Stimulated activated naive CD4-positive, alpha-beta T cell treated with Interleukin-2 at 50 U/mL for 16 hours (primary cell): ENCODE results near the gene CRYGS.
"Not testable (repeated sequence)": the region's sequence is repeated elsewhere in the genome, so short reads cannot be mapped to it uniquely, and the experiment has no call there.

Experiments
- DNase-seq: peaks from one replicate; lab custom pipeline; 2025; lab: John Stamatoyannopoulos, UW

The CRYGS gene

DNA sequence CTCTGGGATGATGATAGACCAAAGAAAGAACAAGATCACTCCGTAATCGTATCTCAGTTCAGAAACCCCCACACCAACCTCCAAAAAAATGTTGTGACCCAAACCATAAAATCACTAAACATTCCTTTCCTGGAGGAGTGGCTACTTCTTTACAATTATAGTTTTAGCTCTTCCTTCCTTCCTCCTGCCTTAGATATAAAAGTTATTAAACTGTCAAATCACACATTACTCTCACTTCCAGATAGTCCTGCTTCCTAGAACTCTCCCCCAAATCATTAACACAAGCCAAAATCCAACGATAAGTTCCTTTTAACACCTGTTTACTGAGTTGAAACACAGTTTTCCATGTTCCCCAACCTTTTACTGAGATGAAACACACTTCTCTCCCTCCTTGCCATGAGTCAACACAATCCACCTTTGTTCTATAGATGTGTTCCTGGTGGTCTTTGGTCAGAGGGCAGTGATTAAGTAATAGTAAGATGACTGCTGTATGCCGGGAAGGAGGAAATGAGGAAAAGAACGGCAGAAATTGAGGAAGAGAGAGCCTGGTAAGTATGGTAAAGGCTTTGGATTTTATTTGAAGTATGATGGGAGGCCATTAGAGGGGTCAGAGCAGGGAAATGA lies 8.3 kb upstream of the CRYGS start:
- DNase-seq, result no peak

DNA sequence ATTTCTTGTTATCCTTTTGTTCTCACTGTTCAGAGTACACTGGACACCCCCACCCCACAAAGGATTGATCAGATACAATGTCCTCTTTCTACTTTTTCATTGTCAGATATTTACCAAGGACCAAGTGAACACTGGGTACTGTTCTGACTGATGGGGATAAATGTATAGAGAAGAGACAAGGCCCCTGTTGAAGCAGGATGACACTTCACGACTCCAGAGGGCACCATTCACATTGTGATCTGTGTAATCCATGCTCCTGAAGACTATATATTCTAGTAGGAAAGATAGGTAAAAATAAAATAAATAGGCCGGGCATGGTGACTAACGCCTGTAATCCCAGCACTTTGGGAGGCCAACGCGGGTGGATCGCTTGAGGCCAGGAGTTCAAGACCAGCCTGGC lies 7.2 kb upstream of the CRYGS start:
- no peak for DNase-seq

DNA sequence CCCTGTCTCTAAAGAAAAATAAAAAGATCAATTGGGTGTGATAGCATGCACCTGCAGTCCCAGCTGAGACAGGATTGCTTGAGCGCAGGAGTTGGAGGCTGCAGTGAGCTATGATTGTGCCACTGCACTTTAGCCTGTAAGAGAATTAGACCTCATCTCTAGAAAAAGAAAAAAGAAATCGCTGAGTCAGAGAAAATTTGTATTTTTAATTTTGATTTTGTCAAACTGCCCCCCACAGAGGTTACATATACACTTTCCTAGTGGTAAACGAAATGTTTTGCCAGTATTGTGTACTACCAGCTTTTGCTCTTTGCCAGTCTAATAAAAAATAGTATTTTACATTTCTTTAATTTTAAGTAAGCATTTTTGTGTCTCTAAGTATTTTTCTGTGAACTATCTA lies 5.3 kb upstream of the CRYGS start:
- no peak for DNase-seq

DNA sequence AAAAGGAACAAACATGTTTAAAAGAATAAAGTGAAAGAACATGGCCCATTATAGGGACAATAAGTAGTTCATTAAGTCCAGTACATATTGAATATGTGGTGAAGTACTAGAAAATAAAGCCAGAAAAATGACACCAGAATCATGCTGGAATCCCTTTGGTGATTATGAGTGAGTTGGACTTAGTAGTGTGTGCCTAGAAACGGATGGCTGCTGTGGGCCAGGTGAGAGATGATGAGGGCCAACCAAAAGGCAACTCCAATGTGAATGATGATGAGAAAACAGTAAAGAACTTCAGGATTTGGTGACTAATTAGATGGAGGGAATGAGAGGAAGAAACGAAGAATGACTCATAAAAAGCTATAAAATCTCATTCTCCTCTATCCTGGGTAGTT lies 3.3 kb downstream of the CRYGS start:
- DNase-seq, result no peak

DNA sequence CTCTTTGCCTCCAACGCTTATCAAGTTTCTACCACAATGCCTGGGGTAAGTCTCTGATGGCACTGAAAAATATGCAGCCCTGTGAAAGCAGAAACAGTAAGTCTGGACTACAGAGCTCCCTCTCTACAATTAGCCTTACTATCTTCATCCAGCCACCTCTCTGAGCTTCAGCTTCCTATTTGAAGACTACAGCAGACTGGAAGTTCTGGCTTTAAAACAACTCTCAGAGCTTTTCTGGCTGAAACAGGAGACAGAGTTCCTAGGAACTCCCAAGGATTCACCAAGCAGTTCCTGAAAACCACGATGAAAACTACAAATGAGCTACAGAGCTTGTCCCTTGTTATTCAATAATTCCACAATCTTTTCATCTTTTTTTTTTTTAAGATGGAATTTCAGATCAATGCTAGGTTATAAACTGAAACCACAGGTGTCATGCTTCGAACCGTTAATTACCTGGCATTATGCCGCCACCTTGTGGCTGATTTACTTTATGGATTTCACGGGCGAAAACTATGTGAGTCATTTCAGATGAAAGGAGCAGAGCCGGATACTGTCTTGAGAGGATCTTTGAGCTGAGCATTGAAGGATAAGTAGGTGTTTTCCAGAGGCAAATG lies 3.9 kb downstream of the CRYGS start:
- peak; percentile 75 for DNase-seq

DNA sequence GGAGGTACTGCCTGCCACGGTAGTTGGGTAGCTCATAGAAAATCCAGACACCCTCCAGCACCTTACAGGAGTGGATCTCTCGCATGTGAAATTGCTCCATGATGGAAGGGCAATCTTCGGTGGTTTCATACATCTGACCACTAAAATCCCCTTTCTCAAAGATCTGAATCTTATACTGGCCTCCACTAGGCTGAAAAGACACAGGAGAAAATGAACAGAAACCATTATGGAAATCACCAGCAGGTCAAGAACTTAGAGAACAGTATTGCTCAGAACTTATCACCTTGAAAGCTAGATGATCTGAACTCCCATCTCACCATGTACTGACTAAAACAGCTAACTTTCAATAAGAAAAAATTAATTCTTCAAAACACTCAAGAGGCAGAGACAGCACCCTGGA lies 5.4 kb downstream of the CRYGS start:
- no peak for DNase-seq

DNA sequence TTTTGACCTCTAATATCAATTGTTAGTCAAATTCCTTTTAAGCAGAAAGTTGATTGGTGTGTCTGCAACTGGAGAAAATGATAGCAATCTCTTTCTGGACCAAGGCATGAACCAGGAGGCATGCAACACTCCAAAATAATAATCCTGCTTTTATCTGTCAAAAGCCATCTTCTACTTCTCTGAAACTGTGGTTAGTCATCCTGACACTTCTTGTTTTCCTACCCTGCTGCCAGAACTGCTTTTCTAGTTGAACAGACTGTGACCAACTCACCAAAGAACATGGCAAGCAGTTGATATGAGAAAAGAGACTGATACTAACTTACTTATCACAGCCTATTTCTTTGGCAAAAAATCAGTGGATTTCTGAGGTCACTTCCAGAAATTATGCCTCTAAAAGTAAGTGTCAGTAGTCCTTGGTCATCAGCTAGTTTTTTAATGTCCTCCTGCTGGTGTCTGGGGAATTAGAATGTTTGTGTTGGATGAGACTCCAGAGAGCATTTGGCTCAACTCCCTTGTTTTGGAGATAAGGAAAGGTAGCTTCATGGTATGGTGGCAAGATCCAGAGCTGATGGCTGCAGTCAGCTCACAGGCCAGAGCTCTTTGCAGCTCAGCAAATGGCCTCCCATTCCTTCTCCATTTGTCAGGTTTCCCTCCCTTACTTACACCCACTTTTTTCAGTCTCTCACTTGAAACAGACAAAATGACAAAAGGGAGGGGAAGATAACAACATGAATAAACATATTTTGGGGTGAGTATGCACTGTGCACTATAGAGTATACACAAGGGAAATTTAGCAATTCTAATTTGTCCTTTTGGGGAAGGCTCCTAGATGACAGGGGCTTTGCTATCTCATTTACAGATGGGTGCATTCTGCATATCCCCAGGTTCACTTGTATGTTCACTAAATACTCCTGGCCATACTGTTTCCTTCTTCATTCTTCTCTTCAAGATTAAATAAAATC lies 7.0 kb downstream of the CRYGS start:
- DNase-seq, result no peak

DNA sequence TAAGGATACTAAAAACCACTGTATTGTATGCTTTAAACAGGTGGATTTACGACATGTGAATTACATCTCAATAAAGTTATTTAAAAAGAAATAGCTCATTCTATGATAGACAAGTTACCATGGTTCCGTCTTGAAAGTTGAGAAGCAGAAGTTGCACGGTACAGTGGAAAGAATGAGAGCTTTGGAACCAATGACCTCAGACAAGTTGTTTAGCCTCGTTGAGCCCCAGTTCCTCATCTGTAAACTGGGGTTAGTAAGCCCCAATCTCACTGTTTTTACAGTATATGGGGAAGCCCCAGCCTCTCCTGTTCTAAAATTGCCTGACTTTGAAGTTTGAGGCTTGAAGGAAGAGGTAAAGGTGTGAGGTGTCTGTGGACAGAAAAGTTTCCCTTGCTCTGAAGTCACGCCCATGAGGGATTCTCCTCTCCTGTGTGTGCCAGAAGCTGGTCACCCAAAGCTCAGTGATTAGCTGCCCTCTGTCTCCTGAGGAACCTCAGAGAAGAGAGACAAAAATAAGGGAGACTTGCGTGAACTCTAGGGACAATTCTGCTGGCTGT lies 10.0 kb downstream of the CRYGS start:
- peak; percentile 57 for DNase-seq

DNA sequence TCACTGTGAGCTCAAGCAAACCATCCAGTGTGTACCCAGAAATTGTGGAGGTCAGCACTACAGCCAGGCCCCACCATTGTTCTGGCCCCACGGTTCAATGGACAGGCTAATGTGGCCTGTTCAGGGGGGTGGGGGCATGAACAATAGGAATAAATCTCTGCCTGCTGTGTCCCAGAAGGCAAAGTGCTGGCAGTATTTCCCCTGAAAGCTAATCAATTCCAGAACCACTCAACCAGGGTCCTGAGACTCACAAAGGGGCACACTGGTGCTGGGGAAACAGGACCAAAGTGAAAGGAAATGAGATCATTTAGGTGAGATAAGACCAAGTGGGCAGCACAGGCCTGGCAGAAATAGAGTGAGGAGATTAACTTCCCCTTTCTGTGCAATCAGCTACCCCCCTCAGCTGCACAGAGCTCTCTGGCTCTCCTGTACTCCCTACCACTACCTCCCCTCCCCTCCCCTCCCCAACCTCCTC lies 11.5 kb downstream of the CRYGS start:
- DNase-seq, result no peak

DNA sequence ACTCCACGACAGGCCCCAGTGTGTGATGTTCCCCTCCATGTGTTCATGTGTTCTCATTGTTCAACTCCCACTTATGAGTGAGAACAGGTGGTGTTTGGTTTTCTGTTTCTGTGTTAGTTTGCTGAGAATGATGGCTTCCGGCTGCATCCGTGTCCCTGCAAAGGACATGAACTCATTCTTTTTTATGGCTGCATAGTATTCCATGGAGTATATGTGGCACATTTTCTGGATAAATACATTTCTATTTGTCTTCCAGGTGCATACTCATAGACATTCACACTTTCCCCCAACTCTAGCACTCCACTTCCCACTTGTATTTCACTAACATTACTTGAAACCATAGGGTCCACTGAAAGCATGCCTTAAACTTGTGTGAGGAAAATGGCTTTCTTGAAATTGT lies 12.5 kb downstream of the CRYGS start:
- DNase-seq, result not testable (repeated sequence)

DNA sequence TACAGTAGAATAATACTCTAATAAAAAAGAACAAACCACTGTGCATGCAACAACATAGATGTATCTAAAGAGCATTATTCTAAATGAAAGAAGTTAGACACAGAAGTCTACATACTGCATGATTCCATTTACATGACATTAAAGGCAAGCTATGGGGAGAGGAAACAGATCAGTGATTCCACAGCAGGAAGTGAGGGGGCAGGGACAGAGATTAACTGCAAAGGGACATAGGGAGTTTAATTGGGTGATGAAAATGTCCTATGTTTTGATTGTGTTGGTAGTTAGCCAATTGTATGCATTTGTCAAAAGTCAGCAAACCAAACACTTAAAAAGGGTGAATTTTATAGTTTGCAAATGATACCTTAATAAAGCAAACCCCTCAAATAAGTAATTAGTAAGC lies 13.8 kb downstream of the CRYGS start:
- no peak for DNase-seq

DNA sequence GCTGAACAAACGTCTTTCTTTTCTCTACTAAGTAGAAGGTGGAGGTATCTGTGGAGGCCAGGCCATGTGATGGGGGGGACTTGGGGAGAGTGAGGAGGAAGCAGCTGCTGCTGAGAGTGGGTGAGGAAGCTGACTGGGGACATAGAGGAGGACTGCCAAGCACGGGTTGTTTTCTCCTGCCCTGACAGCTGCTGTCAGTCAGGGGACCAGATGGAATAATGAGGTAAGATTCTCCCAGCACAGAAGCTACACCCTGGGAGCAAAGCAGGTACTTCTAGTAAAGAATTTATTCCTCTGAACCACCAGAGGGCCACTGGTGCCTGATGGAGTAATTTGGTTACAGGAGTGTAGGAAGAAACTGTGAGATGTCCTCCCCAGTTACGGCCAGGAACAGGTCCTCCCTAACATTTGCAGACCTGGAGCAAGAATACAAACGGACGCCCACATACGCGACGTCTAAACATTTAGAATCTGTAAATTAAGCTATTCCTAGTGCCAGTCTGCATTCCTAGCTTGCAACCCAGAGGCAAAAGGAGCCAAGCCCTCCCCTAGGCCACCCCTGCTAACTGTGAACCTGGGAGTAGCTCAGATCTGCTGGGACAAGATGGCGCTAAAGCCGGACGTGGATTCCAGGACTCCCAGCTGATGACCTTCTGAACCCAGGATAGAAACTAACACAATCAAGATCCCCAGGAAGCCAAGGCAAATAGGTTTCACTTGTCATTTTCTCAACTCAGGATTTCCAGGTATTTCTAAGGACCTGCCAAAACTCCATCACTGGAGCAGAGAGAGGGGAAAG lies 14.8 kb downstream of the CRYGS start:
- DNase-seq, result no peak

DNA sequence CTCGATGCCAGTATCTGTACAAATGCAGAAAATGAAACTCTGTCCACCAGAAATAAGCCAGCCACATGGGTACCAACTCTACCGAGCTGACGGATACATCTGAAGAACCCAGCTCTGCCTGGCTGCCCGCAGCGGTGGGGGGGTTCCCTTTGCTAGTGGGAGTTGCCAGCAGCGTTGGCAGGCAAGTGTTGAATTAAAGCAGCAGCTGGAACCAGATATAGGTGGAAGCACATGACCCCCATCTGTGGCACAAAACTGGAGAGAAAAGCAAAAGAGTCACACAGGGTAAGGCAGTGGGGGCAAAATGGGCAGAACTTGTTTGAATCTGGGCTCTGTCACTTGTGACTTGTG lies 17.9 kb downstream of the CRYGS start:
- DNase-seq, result no peak

DNA sequence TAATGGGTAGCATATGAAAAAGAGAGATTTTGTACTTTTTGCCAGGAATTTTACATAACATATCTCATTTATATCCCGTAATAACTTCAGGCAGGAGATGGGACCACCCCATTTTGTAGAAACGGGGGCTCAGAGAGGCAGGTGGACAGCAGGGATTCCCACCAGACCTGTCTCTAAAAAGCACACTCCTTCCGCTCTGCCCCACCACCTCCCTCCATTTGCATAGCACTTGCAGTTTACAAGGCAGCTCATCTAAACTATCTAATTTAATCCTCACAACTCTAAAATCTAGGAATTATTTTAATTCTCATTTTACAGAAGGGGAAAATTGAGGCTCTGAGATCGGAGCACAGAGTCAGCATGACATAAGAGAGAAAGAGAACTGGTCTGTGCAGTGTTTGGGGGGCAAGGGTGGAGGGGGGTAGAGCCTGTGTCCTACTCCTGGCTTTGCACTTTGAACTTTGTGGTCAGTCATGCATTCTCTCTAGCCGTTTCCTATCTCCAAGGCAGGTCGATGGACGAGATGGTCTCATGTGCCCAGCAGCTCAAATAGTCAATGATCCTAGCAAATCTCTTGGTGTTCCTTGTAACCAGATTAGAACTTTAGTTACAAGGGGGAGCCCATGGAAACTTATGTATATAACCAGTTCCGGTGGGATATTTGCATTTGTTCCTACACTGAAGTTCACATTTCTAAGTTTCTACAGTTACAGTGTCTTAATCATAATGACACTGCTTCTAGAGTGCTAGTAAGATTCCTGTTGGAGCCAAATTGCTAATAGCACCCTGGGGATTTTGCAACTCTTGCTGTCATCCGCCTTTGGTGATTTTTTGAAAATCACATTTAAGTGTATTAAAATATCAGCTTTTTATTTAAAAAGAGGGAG lies 18.6 kb downstream of the CRYGS start:
- no peak for DNase-seq

DNA sequence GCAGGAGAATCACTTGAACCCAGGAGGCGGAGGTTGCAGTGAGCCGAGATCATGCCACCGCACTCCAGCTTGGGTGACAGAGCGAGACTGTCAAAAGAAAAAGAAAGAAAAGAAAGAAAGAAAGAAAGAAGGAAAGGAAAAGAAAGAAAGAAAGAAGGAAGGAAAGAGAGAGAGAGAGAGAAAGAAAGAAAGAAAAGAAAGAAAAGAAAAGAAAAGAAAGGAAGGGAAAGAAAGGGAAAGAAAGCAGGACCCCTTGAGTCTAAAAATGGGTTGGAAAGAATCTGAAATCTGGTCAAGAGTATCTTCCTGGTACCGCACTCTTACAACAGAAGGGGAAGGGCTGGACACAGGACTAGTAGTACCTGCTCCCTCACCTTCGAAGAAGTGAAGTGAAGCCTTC lies 19.6 kb downstream of the CRYGS start:
- no peak for DNase-seq

DNA sequence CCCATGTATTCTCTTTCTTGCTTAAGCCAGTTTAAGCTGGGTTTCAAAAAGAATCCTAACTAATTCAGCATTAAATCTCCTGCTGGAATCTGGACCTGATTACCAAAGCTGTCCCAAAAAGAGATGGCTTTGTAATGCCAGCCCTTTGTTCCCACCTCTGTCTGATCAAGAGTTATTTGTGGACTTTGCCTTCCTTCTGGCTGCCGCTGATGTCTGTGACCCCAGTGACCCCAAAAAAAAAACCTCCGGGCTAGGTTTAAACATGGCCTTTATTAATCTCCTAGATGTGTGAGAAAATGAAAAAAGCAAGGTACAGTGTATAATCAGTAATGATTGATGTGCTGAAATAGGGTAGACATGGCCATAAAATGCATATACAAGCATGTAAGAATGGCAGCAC lies 20.7 kb downstream of the CRYGS start:
- no peak for DNase-seq

DNA sequence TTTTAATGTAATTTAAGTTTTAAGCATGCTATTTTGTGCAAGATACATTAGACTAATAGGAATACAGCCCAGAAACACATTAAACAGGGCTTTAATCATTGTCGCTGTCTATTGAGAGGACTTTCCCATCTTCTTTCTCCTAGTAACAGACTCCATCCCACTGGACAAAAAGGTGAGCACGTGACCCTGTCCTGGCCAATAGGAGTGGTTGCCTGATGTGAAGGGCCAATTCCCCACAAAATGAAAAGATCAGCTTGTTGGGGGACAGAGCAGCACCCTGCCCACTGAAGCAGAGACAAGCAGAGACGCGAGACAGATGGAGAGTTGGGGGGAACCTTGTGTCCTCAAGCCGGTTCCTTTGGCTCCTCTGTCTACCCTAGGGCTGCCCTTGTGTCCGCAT lies 21.2 kb downstream of the CRYGS start:
- no peak for DNase-seq

DNA sequence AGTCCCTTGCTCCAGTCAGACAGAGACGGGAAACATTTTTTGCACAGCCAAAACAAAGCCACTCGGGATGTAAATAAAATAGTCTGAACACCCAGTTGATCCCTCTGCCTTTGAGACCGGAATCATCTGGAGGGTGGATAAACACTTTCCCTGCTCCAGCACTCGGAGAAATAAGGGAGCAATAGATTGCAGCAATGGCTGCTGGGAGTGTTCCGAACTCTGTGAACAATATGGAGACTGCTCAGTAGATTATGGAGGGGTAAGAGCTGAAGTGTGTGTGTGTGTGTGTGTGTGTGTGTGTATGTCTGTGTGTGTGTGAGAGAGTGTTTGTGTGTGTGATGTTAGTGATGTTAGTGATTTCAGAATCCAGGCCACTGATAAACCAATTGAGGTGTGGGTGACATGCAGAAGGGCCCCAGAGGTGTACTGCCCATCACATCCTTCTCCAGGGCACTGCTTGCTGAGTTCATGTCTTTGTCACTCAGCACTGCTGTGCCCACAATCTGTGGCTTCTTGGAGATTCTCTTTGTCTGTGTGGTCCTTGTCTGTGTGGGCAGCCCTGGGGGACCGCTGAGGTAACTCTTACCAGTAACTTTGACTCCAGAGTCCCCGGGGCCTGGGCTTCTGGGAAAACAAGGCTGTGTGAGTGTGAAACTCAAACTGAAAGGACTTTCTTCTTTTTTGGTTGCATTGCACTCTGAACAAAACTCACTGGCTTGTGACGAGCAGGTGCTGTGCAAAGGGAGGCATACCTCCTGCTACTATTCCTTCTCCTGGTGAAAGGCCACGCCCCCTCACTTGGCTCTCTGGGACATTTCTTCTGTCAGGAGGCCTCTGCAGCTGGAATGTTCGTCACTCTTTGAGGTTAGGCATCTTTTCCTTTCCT lies 23.0 kb downstream of the CRYGS start:
- DNase-seq, result peak; percentile 28

DNA sequence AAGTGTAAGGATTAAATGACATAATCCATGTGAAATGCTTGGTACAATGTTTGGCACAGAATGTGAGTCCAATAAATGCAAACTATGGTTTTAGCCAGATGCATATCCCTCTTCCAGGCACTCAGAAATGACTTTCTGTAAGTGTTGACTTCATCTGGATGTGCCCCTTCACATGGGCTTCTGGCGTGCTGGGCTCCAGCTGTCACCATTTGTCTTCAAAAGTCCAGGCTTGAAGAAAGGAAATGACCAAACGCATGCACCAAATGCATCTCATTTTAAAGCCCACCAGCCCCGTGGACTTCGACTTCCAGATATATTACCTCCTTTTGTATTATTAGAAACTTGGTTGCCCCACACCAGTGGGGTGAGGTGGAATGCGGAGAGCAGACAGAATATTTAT lies 23.7 kb downstream of the CRYGS start:
- no peak for DNase-seq
